Trophoblast cell (in vitro differentiated cells and primary cell): ENCODE data around the gene FAM222B.
A peak's percentile ranks its signal among the peaks of the same experiment; 100 is the strongest.
"Not testable (repeated sequence)": the region's sequence is repeated elsewhere in the genome, so short reads cannot be mapped to it uniquely, and the experiment has no call there.

Experiments
- DNase-seq, 2 donors: peaks; one replicate each; pipeline ENCODE4 v3.0.0-alpha.2; 2016
- H2AFZ ChIP-seq: 2 replicates; pipeline ENCODE4 v1.6.1; 2013; ENCODE audit warnings: low read length, moderate library complexity, mild to moderate bottlenecking; ENCODE audit not compliant: insufficient read depth, poor library complexity
- H2AK5ac ChIP-seq: 2 replicates; pipeline ENCODE4 v1.6.1; 2013; ENCODE audit warnings: mild to moderate bottlenecking, low read length
- H2BK120ac ChIP-seq: 2 replicates; pipeline ENCODE4 v1.6.1; 2013; ENCODE audit warnings: low read length, mild to moderate bottlenecking, moderate library complexity; ENCODE audit not compliant: insufficient read depth, poor library complexity
- H2BK12ac ChIP-seq: 2 replicates; pipeline ENCODE4 v1.6.1; 2013; ENCODE audit warnings: mild to moderate bottlenecking, low read length, moderate library complexity
- H2BK5ac ChIP-seq: 2 replicates; pipeline ENCODE4 v1.6.1; 2013; ENCODE audit warnings: low read length, low read depth, moderate library complexity, mild to moderate bottlenecking; ENCODE audit not compliant: poor library complexity
- H3K14ac ChIP-seq: 2 replicates; pipeline ENCODE4 v1.6.1; 2013; ENCODE audit warnings: mild to moderate bottlenecking, low read length
- H3K18ac ChIP-seq: 2 replicates; pipeline ENCODE4 v1.6.1; 2013; ENCODE audit warnings: mild to moderate bottlenecking, low read length
- H3K23ac ChIP-seq: 2 replicates; pipeline ENCODE4 v1.6.1; 2013; ENCODE audit warnings: low read length
- H3K27ac ChIP-seq: 2 replicates; pipeline ENCODE4 v1.5.1; 2013; ENCODE audit warnings: low read depth, mild to moderate bottlenecking, inconsistent platforms, low read length, moderate library complexity
- H3K27me3 ChIP-seq: 2 replicates; pipeline ENCODE4 v1.6.1; 2013; ENCODE audit warnings: inconsistent platforms, mild to moderate bottlenecking, low read length, moderate library complexity; ENCODE audit not compliant: insufficient read depth
- H3K36me3 ChIP-seq, 2 experiments: 1 replicate in 1 of 2; 2 replicates in 1 of 2; pipeline ENCODE4 v1.6.1; 2013; ENCODE audit warnings: low read length in 2 of 2, mild to moderate bottlenecking in 2 of 2, moderate library complexity in 1 of 2; ENCODE audit not compliant: insufficient read depth in 2 of 2, control insufficient read depth in 1 of 2
- H3K4ac ChIP-seq: 2 replicates; pipeline ENCODE4 v1.6.1; 2013; ENCODE audit warnings: low read depth, mild to moderate bottlenecking, low read length, moderate library complexity
- H3K4me1 ChIP-seq, 2 experiments: 1 replicate in 1 of 2; 2 replicates in 1 of 2; pipeline ENCODE4 v1.6.1; 2013; ENCODE audit warnings: low read length in 2 of 2, mild to moderate bottlenecking in 2 of 2, moderate library complexity in 1 of 2; ENCODE audit not compliant: insufficient read depth in 2 of 2, control insufficient read depth in 1 of 2
- H3K4me2 ChIP-seq: 2 replicates; pipeline ENCODE4 v1.6.1; 2013; ENCODE audit warnings: inconsistent platforms, mild to moderate bottlenecking, low read length, moderate library complexity
- H3K4me3 ChIP-seq: 2 replicates; pipeline ENCODE4 v1.5.1; 2013; ENCODE audit warnings: mild to moderate bottlenecking, low read depth, low read length, inconsistent platforms
- H3K79me1 ChIP-seq: one replicate; pipeline ENCODE4 v1.6.1; 2013; ENCODE audit warnings: low read length
- H3K79me2 ChIP-seq: 2 replicates; pipeline ENCODE4 v1.6.1; 2013; ENCODE audit warnings: low read length, mild to moderate bottlenecking; ENCODE audit not compliant: control insufficient read depth, insufficient read depth, poor library complexity
- H3K9ac ChIP-seq: 2 replicates; pipeline ENCODE4 v1.6.1; 2013; ENCODE audit warnings: mild to moderate bottlenecking, low read length
- H3K9me3 ChIP-seq: 2 replicates; pipeline ENCODE4 v1.6.1; 2013; ENCODE audit warnings: low read depth, mild to moderate bottlenecking, control low read depth, inconsistent platforms, low read length; ENCODE audit not compliant: insufficient read depth
- H4K12ac ChIP-seq: 2 replicates; pipeline ENCODE4 v1.6.1; 2013; ENCODE audit warnings: low read depth, mild to moderate bottlenecking, low read length, moderate library complexity
- H4K8ac ChIP-seq: 2 replicates; pipeline ENCODE4 v1.6.1; 2013; ENCODE audit warnings: low read depth, mild to moderate bottlenecking, low read length, moderate library complexity
- H4K91ac ChIP-seq: one replicate; pipeline ENCODE4 v1.6.1; 2013; ENCODE audit warnings: low read depth, mild to moderate bottlenecking, low read length, moderate library complexity
- WGBS: extraction: QIAGEN DNeasy Blood & Tissue Kit; methylation state at CpG from one replicate; pipeline ENCODE4 v1.1.7; 2013; ENCODE audit warnings: missing lambda C conversion rate; ENCODE audit not compliant: insufficient read length, insufficient coverage; ENCODE audit errors: extremely low coverage; 5-methylcytosine and 5-hydroxymethylcytosine counted together

Gene FAM222B

GRCh38 chr17:28738680-28739384, 103.8 kb downstream of the FAM222B start:
- Histone ChIP-seq H3K4me3 (no peak overlapping the region), H2AFZ (no peak overlapping the region), H3K23ac (no peak overlapping the region), H3K14ac (peak overlapping the region; percentile 36), H3K36me3 (peaks cover 3 to 7% of the 10 kb centered on the region in 2 experiments), H3K4me2 (no peak overlapping the region), H3K27me3 (no peaks in the 10 kb centered on the region), H2AK5ac (peak overlapping the region; percentile 70), H4K91ac (peak overlapping the region; percentile 7), H2BK120ac (peak overlapping the region; percentile 20), H3K79me1 (peaks cover 16% of the 10 kb centered on the region), H4K12ac (no peak overlapping the region), H2BK5ac (no peak overlapping the region), H3K79me2 (peaks cover 4% of the 10 kb centered on the region), H3K9me3 (peaks cover 9% of the 10 kb centered on the region), H2BK12ac (peak overlapping the region; percentile 5), H3K4ac (no peak overlapping the region), H3K4me1 (peaks cover 19 to 32% of the 10 kb centered on the region in 2 experiments), H3K18ac (no peak overlapping the region), H3K9ac (no peak overlapping the region), H3K27ac (peak overlapping the region; percentile 3), H4K8ac (no peak overlapping the region)
- WGBS = 100% methylated on average over 1 of the region's 10 CpGs
- peak; percentile 62 to 70 for DNase-seq

- H3K4me1 ChIP-seq = peaks cover 19 to 29% of the 10 kb centered on the region in 2 experiments
- no peak overlapping the region for H3K4me2 ChIP-seq
- H3K9ac ChIP-seq = no peak overlapping the region
- H3K79me1 ChIP-seq = peaks cover 10% of the 10 kb centered on the region
- no peak overlapping the region for H3K4me3 ChIP-seq
- H2AFZ ChIP-seq = no peak overlapping the region
- H3K4ac ChIP-seq = no peak overlapping the region
- H3K18ac ChIP-seq = no peak overlapping the region
- H3K27me3 ChIP-seq = no peaks in the 10 kb centered on the region
- peak overlapping the region; percentile 7 for H4K91ac ChIP-seq
- no peak overlapping the region for H3K23ac ChIP-seq
- H2BK12ac ChIP-seq = no peak overlapping the region
- H3K36me3 ChIP-seq = peaks cover 3 to 7% of the 10 kb centered on the region in 2 experiments
- no CpG with 5 or more reads among the region's 22 CpGs for WGBS
- H3K27ac ChIP-seq = peak overlapping the region; percentile 3
- H3K14ac ChIP-seq = peak overlapping the region; percentile 36
- peaks cover 9% of the 10 kb centered on the region for H3K9me3 ChIP-seq
- no peaks in the 10 kb centered on the region for H3K79me2 ChIP-seq
- H4K12ac ChIP-seq = no peak overlapping the region
- H4K8ac ChIP-seq = no peak overlapping the region
- H2BK120ac ChIP-seq = no peak overlapping the region
- peak in 1 of 2 donors; percentile 42 for DNase-seq
- no peak overlapping the region for H2BK5ac ChIP-seq
- peak overlapping the region; percentile 70 for H2AK5ac ChIP-seq
Measured at GRCh38 chr17:28737770-28738679, 104.6 kb downstream of the FAM222B start.

GRCh38 chr17:28737316-28737715, 105.3 kb downstream of the FAM222B start:
- Histone ChIP-seq H3K79me1 (peaks cover 5% of the 10 kb centered on the region), H3K4ac (no peak overlapping the region), H3K4me2 (no peak overlapping the region), H2BK12ac (no peak overlapping the region), H2AK5ac (no peak overlapping the region), H3K4me1 (peaks cover 16 to 24% of the 10 kb centered on the region in 2 experiments), H4K12ac (no peak overlapping the region), H3K27me3 (no peaks in the 10 kb centered on the region), H2BK120ac (no peak overlapping the region), H3K18ac (no peak overlapping the region), H4K8ac (no peak overlapping the region), H4K91ac (no peak overlapping the region), H3K79me2 (no peaks in the 10 kb centered on the region), H3K9ac (no peak overlapping the region), H3K36me3 (peaks cover 3 to 7% of the 10 kb centered on the region in 2 experiments), H2BK5ac (no peak overlapping the region), H3K27ac (no peak overlapping the region), H2AFZ (no peak overlapping the region), H3K14ac (no peak overlapping the region), H3K23ac (no peak overlapping the region), H3K9me3 (peaks cover 9% of the 10 kb centered on the region), H3K4me3 (no peak overlapping the region)
- no peak for DNase-seq
- WGBS = no CpG with 5 or more reads among the region's 12 CpGs

DNA sequence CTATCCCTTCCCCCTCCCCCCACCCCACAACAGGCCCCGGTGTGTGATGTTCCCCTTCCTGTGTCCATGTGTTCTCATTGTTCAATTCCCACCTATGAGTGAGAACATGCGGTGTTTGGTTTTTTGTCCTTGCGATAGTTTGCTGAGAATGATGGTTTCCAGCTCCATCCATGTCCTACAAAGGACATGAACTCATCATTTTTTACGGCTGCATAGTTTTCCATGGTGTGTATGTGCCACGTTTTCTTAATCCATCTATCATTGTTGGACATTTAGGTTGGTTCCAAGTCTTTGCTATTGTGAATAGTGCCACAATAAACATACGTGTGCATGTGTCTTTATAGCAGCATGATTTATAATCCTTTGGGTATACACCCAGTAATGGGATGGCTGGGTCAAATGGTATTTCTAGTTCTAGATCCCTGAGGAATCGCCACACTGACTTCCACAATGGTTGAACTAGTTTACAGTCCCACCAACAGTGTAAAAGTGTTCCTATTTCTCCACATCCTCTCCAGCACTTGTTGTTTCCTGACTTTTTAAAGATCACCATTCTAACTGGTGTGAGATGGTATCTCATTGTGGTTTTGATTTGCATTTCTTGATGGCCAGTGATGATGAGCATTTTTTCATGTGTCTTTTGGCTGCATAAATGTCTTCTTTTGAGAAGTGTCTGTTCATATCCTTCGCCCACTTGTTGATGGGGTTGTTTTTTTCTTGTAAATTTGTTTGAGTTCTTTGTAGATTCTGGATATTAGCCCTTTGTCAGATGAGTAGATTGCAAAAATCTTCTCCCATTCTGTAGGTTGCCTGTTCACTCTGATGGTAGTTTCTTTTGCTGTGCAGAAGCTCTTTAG, 106.4 kb downstream of the FAM222B start:
- not testable (repeated sequence) for H3K4me3 ChIP-seq, H2BK5ac ChIP-seq, H3K27ac ChIP-seq, H3K27me3 ChIP-seq, H3K9ac ChIP-seq, H3K23ac ChIP-seq, H3K14ac ChIP-seq, H3K36me3 ChIP-seq, DNase-seq, H3K79me2 ChIP-seq, H3K18ac ChIP-seq, H4K91ac ChIP-seq, H2AFZ ChIP-seq, H3K9me3 ChIP-seq, H3K4ac ChIP-seq, H4K12ac ChIP-seq, H3K4me2 ChIP-seq, H4K8ac ChIP-seq, H2AK5ac ChIP-seq, H3K79me1 ChIP-seq, H2BK120ac ChIP-seq, H2BK12ac ChIP-seq
- H3K4me1 ChIP-seq = peaks cover 13 to 18% of the 10 kb centered on the region in 2 experiments
- WGBS = no CpG with 5 or more reads among the region's 8 CpGs
